Astrocyte (in vitro differentiated cells and primary cell): ENCODE measurements around the gene LINS1.

Experiments
- EZH2 ChIP-seq: IDR thresholded peaks from 2 replicates; pipeline ENCODE4 v1.6.1; 2012; ENCODE audit warnings: mild to moderate bottlenecking, low read length, inconsistent platforms; ENCODE audit not compliant: insufficient read depth
- TF ChIP-seq, protein P1 (sequence below): IDR thresholded peaks from 2 replicates; pipeline ENCODE4 v1.5.1; 2011; ENCODE audit warnings: low read depth, mild to moderate bottlenecking, inconsistent platforms, low read length, moderate library complexity; ENCODE audit not compliant: insufficient read depth

DNA sequence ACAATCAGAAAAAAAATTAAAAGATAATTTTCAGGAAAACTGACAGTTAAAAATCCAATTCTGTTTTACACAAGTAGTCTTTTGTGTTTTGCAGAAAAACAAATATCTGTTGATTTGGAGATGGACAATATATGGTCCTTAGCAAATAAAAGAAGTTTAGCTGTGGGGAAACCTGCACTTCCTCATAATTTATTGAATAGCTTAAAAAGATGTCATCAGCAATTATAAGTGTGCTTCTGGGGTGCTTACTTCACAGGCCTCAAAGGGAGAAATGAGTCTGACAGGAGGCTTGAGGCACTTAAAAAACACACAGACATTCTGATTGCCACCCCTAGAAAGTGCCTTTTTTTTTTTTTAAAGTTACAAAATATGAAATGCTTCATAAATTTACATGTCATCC lies 41.7 kb downstream of the LINS1 start:
- TF ChIP-seq, protein P1, sequence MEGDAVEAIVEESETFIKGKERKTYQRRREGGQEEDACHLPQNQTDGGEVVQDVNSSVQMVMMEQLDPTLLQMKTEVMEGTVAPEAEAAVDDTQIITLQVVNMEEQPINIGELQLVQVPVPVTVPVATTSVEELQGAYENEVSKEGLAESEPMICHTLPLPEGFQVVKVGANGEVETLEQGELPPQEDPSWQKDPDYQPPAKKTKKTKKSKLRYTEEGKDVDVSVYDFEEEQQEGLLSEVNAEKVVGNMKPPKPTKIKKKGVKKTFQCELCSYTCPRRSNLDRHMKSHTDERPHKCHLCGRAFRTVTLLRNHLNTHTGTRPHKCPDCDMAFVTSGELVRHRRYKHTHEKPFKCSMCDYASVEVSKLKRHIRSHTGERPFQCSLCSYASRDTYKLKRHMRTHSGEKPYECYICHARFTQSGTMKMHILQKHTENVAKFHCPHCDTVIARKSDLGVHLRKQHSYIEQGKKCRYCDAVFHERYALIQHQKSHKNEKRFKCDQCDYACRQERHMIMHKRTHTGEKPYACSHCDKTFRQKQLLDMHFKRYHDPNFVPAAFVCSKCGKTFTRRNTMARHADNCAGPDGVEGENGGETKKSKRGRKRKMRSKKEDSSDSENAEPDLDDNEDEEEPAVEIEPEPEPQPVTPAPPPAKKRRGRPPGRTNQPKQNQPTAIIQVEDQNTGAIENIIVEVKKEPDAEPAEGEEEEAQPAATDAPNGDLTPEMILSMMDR, result no peak
- no peak for TF ChIP-seq EZH2
